DND-41 (cell line): ENCODE data around the gene SLC12A8.

ENCODE experiments used
- CTCF ChIP-seq: IDR thresholded peaks from 2 replicates; pipeline ENCODE4 v1.5.1; 2012; ENCODE audit warnings: borderline replicate concordance, low read length, moderate library complexity, mild to moderate bottlenecking; ENCODE audit not compliant: poor library complexity, severe bottlenecking; ENCODE audit errors: extremely low read depth
- EZH2 ChIP-seq: IDR thresholded peaks from 3 replicates; pipeline ENCODE4 v1.6.1; 2012; ENCODE audit warnings: borderline replicate concordance, low read depth, mild to moderate bottlenecking, moderate library complexity, low read length, inconsistent platforms; ENCODE audit not compliant: severe bottlenecking

GRCh38 chr3:125075738-125076137 lies 136.8 kb downstream of the SLC12A8 start:
- TF ChIP-seq CTCF (no peak), EZH2 (no peak)
